GM12892 (cell line): Measurements from ENCODE around the gene GNPTG.
"Not testable (repeated sequence)": the region's sequence is repeated elsewhere in the genome, so short reads cannot be mapped to it uniquely, and the experiment has no call there.

Source experiments
- DNase-seq: peaks from one replicate; pipeline ENCODE4 v3.0.0; 2011; ENCODE audit not compliant: insufficient read length
- FAIRE-seq: peaks from 2 replicates; lab custom pipeline; 2011; peaks lifted over from hg19 to GRCh38; lab: Jason Lieb, UNC
- POLR2A ChIP-seq: IDR thresholded peaks from 2 replicates; pipeline ENCODE4 v1.6.1; 2011; ENCODE audit warnings: low read depth, low read length, control low read depth
- POLR2AphosphoS5 ChIP-seq: IDR thresholded peaks from 2 replicates; pipeline ENCODE4 v1.6.1; 2011; ENCODE audit warnings: low read depth, low read length, control low read depth
- TAF1 ChIP-seq: IDR thresholded peaks from 2 replicates; pipeline ENCODE4 v1.6.1; 2011; ENCODE audit warnings: low read depth, mild to moderate bottlenecking, control low read depth, low read length, borderline replicate concordance

GNPTG gene

GRCh38 chr16:1322407-1322806 is 29.3 kb upstream of the GNPTG start:
- no peak for DNase-seq
- TF ChIP-seq POLR2A, result no peak
- no peak for FAIRE-seq

GRCh38 chr16:1323296-1324239 is 28.2 kb upstream of the GNPTG start:
- TF ChIP-seq POLR2AphosphoS5, result no peak; the same call in 1 of the 2 replicates
- no peak for TF ChIP-seq TAF1
- no peak for TF ChIP-seq POLR2A
- FAIRE-seq, result no peak
- no peak for DNase-seq

DNA sequence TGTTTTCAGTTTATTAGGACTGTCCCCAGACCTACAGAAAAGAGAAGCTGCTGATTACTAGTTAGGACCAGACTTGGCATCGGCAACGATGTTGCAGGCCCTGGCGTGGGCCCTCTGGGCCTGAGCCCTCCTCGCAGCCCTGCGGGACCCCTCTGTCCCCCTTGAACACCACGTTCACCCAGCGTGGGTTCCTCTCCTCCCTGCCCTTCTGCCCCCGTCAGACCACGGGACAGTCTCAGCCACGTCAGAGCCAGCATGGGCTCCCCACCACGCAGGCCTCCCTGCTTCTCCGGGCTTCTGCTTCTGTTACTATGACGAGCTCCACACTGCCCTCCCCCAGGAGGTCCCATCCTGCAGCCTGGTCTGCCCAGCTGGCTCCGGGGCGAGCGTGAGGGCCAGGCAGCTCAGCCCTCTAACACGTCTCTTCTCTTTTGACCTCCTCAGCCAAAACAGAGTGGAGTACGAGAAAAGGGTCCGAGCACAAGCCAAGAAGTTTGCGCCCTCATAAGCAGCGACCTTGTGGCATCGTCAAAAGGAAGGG is 27.4 kb upstream of the GNPTG start:
- no peak for DNase-seq
- FAIRE-seq, result no peak
- TF ChIP-seq TAF1, result no peak
- no peak for TF ChIP-seq POLR2A
- no peak for TF ChIP-seq POLR2AphosphoS5

- no peak for DNase-seq
- FAIRE-seq, result no peak
- no peak for TF ChIP-seq TAF1
- TF ChIP-seq POLR2AphosphoS5, result no peak
- no peak for TF ChIP-seq POLR2A
These were observed 26.5 kb upstream of the GNPTG start for GRCh38 chr16:1325261-1325660.

DNA sequence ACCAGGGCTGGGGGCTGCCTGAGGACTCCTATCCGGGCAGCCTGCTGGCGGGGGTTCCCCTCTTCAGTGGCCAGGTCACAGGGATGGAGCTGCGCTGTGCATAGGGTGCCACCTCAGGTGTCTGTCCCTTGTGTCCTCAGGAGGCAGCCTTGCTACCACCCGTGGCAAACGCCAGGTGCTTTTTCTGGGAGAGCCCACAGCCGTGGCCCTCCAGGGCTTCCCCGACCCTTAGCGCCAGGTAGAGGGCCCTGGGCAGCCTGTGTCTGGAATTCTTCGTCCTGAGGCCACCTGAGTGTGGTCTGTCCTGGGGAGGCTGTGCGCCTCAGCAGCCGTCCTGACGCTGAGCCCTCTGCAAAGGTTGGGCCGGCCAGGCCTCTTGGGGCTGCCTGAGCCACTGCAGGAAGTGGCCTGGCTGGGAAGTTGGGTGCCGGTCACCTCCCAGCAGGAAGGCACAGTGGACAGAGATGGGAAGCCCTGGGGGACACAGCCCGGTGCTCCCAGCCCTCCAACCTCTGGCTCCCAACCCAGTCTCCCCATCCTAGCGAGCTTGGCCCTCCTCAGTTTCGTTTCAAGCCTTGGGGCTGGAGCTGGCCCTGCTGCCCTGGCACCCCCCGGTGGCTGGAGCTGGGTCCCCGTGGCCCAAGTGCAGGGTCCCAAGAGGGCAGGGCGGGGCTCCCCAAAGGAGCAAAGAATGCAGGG is 25.9 kb upstream of the GNPTG start:
- FAIRE-seq (no peak), DNase-seq (no peak)
- TF ChIP-seq POLR2AphosphoS5 (peak; percentile 87), TAF1 (no peak), POLR2A (peak; percentile 69; the same call in 1 of the 2 replicates)

DNA sequence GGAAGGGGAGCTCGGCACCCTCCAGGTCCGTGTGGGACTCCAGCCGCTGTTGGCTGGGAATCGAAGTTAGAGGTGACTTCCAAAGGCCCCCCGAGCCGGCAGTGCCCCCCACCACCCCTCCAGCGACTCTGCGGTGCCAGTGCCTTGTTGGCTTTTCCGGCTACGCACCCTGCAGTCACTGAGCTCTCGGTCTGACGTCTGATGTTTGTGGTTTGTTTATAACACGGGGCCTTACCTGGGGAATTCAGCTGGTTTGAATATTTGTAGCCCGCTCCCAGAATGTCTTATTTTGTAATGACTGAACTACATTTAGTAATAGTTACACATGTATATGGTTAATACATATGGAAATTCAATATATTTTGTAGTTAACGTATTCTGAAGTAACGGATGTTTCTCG is 25.3 kb upstream of the GNPTG start:
- TF ChIP-seq POLR2A (no peak), POLR2AphosphoS5 (no peak), TAF1 (no peak)
- FAIRE-seq (no peak), DNase-seq (no peak)

DNA sequence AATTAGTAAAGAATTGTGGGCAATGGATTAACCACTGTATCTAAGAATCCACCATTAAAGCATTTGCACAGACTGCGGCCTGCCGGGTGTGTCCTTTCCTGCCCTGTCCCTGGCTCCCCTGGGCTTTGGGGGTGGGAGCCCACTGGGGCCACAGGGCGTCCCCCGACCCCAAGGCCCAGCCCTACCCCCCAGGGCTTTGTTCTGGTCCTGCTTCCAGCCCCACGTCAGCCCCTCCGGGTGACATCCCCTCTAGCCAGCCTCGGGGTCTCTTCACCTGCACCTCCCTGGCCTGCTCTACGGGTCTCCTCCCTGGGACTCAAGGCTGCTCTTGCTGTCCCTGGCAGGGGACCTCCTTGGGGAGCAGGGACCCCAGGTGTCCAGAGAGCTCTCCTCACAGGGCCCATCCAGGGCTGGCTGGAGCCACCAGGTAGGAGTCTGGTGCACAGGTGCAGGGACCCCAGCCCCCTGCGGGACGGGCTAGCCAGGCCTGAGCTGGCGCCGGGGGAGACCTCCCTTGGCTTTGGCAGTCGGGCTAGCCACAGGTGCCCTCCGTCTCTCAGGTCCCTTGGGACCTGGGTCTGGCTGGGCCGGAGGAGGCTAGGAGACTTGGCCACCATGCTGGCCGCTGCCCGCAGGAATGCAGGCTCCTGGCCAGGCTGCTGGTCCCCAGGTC is 24.6 kb upstream of the GNPTG start:
- no peak for FAIRE-seq
- no peak for DNase-seq
- no peak for TF ChIP-seq POLR2AphosphoS5

DNA sequence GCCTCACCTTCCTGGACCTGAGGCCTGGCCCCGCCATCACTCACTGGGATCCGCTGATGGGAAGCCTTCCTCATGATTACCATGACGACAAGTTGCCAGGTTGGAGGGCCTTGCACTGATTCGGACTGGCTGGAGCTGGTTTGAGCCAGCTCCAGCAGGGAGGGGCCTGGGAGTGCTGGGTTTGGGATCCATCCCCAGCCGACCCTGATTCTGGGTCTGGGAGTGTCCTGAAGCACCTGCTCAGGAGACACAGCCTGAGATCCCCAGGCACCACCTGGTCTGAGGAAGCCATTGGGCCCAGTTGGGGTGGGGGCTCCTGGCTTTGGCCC is 24.1 kb upstream of the GNPTG start:
- DNase-seq (no peak), FAIRE-seq (no peak)
- TF ChIP-seq POLR2A (no peak), TAF1 (no peak), POLR2AphosphoS5 (no peak)

DNA sequence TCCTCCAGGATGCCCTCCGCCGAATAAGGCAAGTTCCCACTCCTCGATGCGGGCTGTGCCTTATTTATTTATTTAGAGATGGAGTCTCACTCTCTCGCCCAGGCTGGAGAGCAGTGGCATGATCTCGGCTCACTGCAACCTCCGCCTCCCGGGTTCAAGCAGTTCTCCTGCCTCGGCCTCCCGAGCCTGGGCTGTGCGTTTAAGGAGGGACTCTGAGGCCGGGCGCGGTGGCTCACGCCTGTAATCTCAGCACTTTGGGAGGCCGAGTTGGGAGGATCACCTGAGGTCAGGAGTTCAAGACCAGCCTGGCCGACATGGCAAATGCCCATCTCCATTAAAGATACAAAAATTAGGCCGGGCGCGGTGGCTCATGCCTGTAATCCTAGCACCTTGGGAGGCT is 23.6 kb upstream of the GNPTG start:
- DNase-seq, FAIRE-seq: not testable (repeated sequence)

DNA sequence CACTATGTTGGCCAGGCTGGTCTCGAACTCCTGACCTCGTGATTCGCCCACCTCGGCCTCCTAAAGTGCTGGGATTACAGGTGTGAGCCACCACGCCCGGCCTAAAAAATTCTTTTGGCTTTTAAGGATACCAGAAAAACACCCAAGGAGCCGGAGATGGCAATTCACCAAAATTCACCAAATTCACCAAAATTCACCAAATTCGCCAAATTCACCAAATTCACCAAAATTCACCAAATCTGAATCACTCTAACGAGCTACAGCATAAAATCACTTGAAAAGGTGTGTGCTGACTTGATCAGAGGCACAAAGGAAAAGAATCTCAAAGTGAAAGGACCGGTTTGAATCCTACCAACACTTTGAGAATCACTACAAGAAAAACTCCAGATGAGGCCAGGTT is 22.8 kb upstream of the GNPTG start:
- not testable (repeated sequence) for DNase-seq, FAIRE-seq

DNA sequence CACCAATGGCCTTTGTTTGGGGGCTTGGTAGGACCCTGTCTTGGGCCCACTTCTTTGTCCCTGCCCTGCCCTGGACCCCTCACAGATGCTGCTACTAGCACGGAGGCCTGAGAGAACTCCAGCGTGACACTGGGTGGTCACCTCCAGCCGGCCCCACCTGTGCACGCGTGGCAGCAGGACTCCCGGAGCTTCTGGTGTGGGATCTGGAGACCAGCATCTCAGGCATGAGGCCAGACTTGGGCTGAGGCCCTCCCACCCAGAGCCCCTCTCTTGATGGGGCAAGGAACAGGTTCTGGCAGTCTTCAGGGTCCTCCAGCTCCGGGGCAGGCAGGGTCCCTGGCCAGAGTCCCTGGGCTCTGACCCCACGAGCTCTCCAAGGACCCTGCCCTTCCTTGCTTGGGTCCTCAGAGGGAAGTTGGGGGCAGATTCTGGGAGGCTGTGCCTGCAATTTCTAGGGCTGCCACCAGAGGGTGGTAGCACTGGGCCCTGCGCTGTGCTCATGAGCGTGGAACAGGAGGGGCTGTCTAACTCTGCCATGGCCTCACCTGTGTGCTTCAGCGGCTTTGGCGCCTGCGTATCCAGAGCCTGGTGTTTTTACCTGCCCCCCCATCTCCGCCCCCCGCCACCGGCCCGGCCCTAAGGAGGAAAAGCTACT is 21.3 kb upstream of the GNPTG start:
- no peak for DNase-seq
- TF ChIP-seq POLR2A (no peak), POLR2AphosphoS5 (no peak), TAF1 (no peak)
- no peak for FAIRE-seq
